ENCODE results near the gene EIF2AK3. TPM values are rescaled to one million over a fixed set of nuclear protein-coding genes. Genes with fewer than 3 reads are reported as not detected.

The EIF2AK3 gene
- total and polyA plus RNA-seq, 12 donors: 4.6 to 21.5 (median 9.9) TPM

- ATAC-seq (peak; percentile 79 to 98 (median 94)), DNase-seq (peak in 1 of 2 donors; percentile 55)
- peaks cover 4 to 75% (median 58%) of the 10 kb centered on the region in 9 donors for H3K4me1 ChIP-seq
- H3K9me3 ChIP-seq: peaks cover 0 to 6% (median 0%) of the 10 kb centered on the region in 11 donors
- intact Hi-C loops (cut with DNase I): loop anchor here in 3 of 10 donors (2.0 kb wide), 1 partner anchor 27 kb away; the partner anchor contains the start of gene EIF2AK3 (in 3 of the 3)
- no peaks in the 10 kb centered on the region for H3K27me3 ChIP-seq
- TF ChIP-seq CTCF (IDR thresholded peaks at IDR 0.05): no peak
- H3K36me3 ChIP-seq: peaks cover 0 to 12% (median 0%) of the 10 kb centered on the region in 9 donors
- peak overlapping the region in 3 of 10 donors; percentile 2 to 7 (median 2) for H3K4me3 ChIP-seq
- 4 to 10% methylated on average over 4 of the region's 4 CpGs for WGBS, 2 donors
- H3K27ac ChIP-seq: peak overlapping the region; percentile 43 to 80 (median 68)
Observed at GRCh38 chr2:88600038-88600465, 27.2 kb downstream of the EIF2AK3 start.

- H3K4me3 ChIP-seq: peak overlapping the region in 2 of 10 donors; percentile 2 to 7
- intact Hi-C loops (cut with DNase I): no loop called here
Observed at GRCh38 chr2:88599527-88599926, 27.7 kb downstream of the EIF2AK3 start.

GRCh38 chr2:88597168-88597567 lies 30.1 kb downstream of the EIF2AK3 start:
- no peaks in the 10 kb centered on the region for H3K27me3 ChIP-seq
- peaks cover 0 to 41% (median 19%) of the 10 kb centered on the region in 9 donors for H3K36me3 ChIP-seq
- no peak for TF ChIP-seq CTCF (IDR thresholded peaks at IDR 0.05)
- no peak overlapping the region for H3K27ac ChIP-seq
- H3K4me3 ChIP-seq: no peak overlapping the region
- ATAC-seq: no peak
- no peak for DNase-seq
- intact Hi-C loops (cut with DNase I): no loop called here
- peaks cover 4 to 52% (median 39%) of the 10 kb centered on the region in 9 donors for H3K4me1 ChIP-seq
- peaks cover 0 to 6% (median 0%) of the 10 kb centered on the region in 11 donors for H3K9me3 ChIP-seq

More at GRCh38 chr2:88599527-88599926, 27.7 kb downstream of the EIF2AK3 start:
- peaks cover 4 to 75% (median 58%) of the 10 kb centered on the region in 9 donors for H3K4me1 ChIP-seq
- peaks cover 0 to 6% (median 0%) of the 10 kb centered on the region in 11 donors for H3K9me3 ChIP-seq
- peak overlapping the region; percentile 6 to 80 (median 68) for H3K27ac ChIP-seq
- no peak for TF ChIP-seq CTCF (IDR thresholded peaks at IDR 0.05)
- 48 to 51% methylated on average over 2 of the region's 2 CpGs for WGBS, 2 donors
- peak in 1 of 8 donors; percentile 7 for ATAC-seq
- H3K27me3 ChIP-seq: no peaks in the 10 kb centered on the region
- H3K36me3 ChIP-seq: peaks cover 0 to 18% (median 4%) of the 10 kb centered on the region in 9 donors
- no peak for DNase-seq

GRCh38 chr2:88596141-88596830 lies 31.0 kb downstream of the EIF2AK3 start:
- 94% methylated on average over 8 of the region's 8 CpGs for WGBS, 2 donors
- Histone ChIP-seq H3K4me1 (peaks cover 2 to 49% (median 30%) of the 10 kb centered on the region in 9 donors), H3K36me3 (peaks cover 0 to 47% (median 19%) of the 10 kb centered on the region in 9 donors), H3K27me3 (no peaks in the 10 kb centered on the region), H3K9me3 (peaks cover 0 to 6% (median 0%) of the 10 kb centered on the region in 11 donors), H3K27ac (no peak overlapping the region), H3K4me3 (no peak overlapping the region)
- no peak for TF ChIP-seq CTCF (IDR thresholded peaks at IDR 0.05)
- DNase-seq (no peak), ATAC-seq (no peak)
- intact Hi-C loops (cut with DNase I): no loop called here

Data from heart right ventricle (tissue), 16 donors.